SK-N-SH treated with all-trans-retinoic acid at 6 μM for 48 hours (cell line): ENCODE data around the gene SCIN.

Source experiments
- ATAC-seq: fragments of 200-7000 bp; cut with Tn5 transposase; 3 replicates; pipeline ENCODE4 v1.9.1; 2020; ENCODE audit warnings: mild to moderate bottlenecking, moderate library complexity
- ARNTL ChIP-seq: fragments of 450-650 bp; formaldehyde crosslinking; IDR thresholded peaks from 2 replicates; pipeline ENCODE4 v1.5.0; 2020; ENCODE audit warnings: low read depth, mild to moderate bottlenecking, moderate library complexity, borderline replicate concordance
- BACH2 ChIP-seq: fragments of 250-450 bp; sonication (Bioruptor Pico); IDR thresholded peaks from 2 replicates; pipeline ENCODE4 v1.9.0; 2021; ENCODE audit warnings: mild to moderate bottlenecking, borderline replicate concordance
- CREB5 ChIP-seq: fragments of 250-450 bp; sonication (Bioruptor Pico); IDR thresholded peaks from 2 replicates; pipeline ENCODE4 v1.5.1; 2020; ENCODE audit warnings: low read depth, mild to moderate bottlenecking, moderate library complexity
- CSDC2 ChIP-seq: fragments of 250-450 bp; sonication (Bioruptor Pico); IDR thresholded peaks from 2 replicates; pipeline ENCODE4 v1.5.0; 2020; ENCODE audit warnings: mild to moderate bottlenecking, moderate library complexity
- ESRRG ChIP-seq: fragments of 250-450 bp; sonication (Bioruptor Pico); IDR thresholded peaks from 2 replicates; pipeline ENCODE4 v1.6.1; 2021; ENCODE audit warnings: mild to moderate bottlenecking
- GLIS3 ChIP-seq: fragments of 250-450 bp; sonication (Bioruptor Pico); IDR thresholded peaks from 2 replicates; pipeline ENCODE4 v1.5.0; 2020; ENCODE audit warnings: mild to moderate bottlenecking, moderate library complexity
- ISL1 ChIP-seq: fragments of 250-450 bp; sonication (Bioruptor Pico); IDR thresholded peaks from 2 replicates; pipeline ENCODE4 v2.1.2; 2022; ENCODE audit warnings: mild to moderate bottlenecking, moderate library complexity
- POU6F1 ChIP-seq: fragments of 250-450 bp; sonication (Bioruptor Pico); IDR thresholded peaks from 2 replicates; pipeline ENCODE4 v1.8.0; 2021; ENCODE audit warnings: low read depth, mild to moderate bottlenecking, moderate library complexity, borderline replicate concordance
- PPARA ChIP-seq: fragments of 250-450 bp; sonication (Bioruptor Pico); IDR thresholded peaks from 2 replicates; pipeline ENCODE4 v1.5.0; 2020; ENCODE audit warnings: mild to moderate bottlenecking, borderline replicate concordance
- RARB ChIP-seq: fragments of 250-450 bp; sonication (Bioruptor Pico); IDR thresholded peaks from 2 replicates; pipeline ENCODE4 v1.8.0; 2021; ENCODE audit warnings: mild to moderate bottlenecking, moderate library complexity
- SNAI2 ChIP-seq: fragments of 250-450 bp; sonication (Bioruptor Pico); IDR thresholded peaks from 2 replicates; pipeline ENCODE4 v1.5.0; 2020; ENCODE audit warnings: mild to moderate bottlenecking, moderate library complexity
- TOX ChIP-seq: fragments of 250-450 bp; sonication (Bioruptor Pico); IDR thresholded peaks from 2 replicates; pipeline ENCODE4 v1.8.0; 2021; ENCODE audit warnings: mild to moderate bottlenecking, moderate library complexity, borderline replicate concordance
- ZFP3 ChIP-seq: fragments of 250-450 bp; sonication (Bioruptor Pico); IDR thresholded peaks from 2 replicates; pipeline ENCODE4 v1.5.0; 2020; ENCODE audit warnings: mild to moderate bottlenecking, moderate library complexity
- ZFP30 ChIP-seq: fragments of 450-650 bp; formaldehyde crosslinking; IDR thresholded peaks from 2 replicates; pipeline ENCODE4 v1.5.0; 2022; ENCODE audit warnings: mild to moderate bottlenecking, moderate library complexity
- ZNF565 ChIP-seq: fragments of 450-650 bp; formaldehyde crosslinking; conservative IDR thresholded peaks from 2 replicates; pipeline ENCODE4 v1.5.0; 2020; ENCODE audit warnings: low read depth, mild to moderate bottlenecking, moderate library complexity
- ZNF70 ChIP-seq: fragments of 450-650 bp; formaldehyde crosslinking; IDR thresholded peaks from 2 replicates; pipeline ENCODE4 v1.5.0; 2020; ENCODE audit warnings: mild to moderate bottlenecking, moderate library complexity
- ZNF8 ChIP-seq: fragments of 450-650 bp; formaldehyde crosslinking; IDR thresholded peaks from 2 replicates; pipeline ENCODE4 v1.5.0; 2020; ENCODE audit warnings: mild to moderate bottlenecking, moderate library complexity
- TF ChIP-seq, protein P1 (sequence below): fragments of 250-450 bp; sonication (Bioruptor Pico); IDR thresholded peaks from 2 replicates; pipeline ENCODE4 v1.5.1; 2021; ENCODE audit warnings: mild to moderate bottlenecking, moderate library complexity
- TF ChIP-seq, protein P2 (sequence below): fragments of 250-450 bp; sonication (Bioruptor Pico); IDR thresholded peaks from 2 replicates; pipeline ENCODE4 v1.5.0; 2020; ENCODE audit warnings: mild to moderate bottlenecking, moderate library complexity

SCIN gene

GRCh38 chr7:12653110-12653509 lies 82.6 kb downstream of the SCIN start:
- ATAC-seq: peak; percentile 55
- TF ChIP-seq ZNF70 (no peak), RARB (no peak), ISL1 (CRISPR knock-in tag) (peak; percentile 80), GLIS3 (CRISPR knock-in tag) (no peak), POU6F1 (CRISPR knock-in tag) (no peak), ZNF8 (CRISPR knock-in tag) (no peak)
- TF ChIP-seq, protein P1, sequence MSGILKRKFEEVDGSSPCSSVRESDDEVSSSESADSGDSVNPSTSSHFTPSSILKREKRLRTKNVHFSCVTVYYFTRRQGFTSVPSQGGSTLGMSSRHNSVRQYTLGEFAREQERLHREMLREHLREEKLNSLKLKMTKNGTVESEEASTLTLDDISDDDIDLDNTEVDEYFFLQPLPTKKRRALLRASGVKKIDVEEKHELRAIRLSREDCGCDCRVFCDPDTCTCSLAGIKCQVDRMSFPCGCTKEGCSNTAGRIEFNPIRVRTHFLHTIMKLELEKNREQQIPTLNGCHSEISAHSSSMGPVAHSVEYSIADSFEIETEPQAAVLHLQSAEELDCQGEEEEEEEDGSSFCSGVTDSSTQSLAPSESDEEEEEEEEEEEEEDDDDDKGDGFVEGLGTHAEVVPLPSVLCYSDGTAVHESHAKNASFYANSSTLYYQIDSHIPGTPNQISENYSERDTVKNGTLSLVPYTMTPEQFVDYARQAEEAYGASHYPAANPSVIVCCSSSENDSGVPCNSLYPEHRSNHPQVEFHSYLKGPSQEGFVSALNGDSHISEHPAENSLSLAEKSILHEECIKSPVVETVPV (CRISPR knock-in tag): no peak
- TF ChIP-seq, protein P2, sequence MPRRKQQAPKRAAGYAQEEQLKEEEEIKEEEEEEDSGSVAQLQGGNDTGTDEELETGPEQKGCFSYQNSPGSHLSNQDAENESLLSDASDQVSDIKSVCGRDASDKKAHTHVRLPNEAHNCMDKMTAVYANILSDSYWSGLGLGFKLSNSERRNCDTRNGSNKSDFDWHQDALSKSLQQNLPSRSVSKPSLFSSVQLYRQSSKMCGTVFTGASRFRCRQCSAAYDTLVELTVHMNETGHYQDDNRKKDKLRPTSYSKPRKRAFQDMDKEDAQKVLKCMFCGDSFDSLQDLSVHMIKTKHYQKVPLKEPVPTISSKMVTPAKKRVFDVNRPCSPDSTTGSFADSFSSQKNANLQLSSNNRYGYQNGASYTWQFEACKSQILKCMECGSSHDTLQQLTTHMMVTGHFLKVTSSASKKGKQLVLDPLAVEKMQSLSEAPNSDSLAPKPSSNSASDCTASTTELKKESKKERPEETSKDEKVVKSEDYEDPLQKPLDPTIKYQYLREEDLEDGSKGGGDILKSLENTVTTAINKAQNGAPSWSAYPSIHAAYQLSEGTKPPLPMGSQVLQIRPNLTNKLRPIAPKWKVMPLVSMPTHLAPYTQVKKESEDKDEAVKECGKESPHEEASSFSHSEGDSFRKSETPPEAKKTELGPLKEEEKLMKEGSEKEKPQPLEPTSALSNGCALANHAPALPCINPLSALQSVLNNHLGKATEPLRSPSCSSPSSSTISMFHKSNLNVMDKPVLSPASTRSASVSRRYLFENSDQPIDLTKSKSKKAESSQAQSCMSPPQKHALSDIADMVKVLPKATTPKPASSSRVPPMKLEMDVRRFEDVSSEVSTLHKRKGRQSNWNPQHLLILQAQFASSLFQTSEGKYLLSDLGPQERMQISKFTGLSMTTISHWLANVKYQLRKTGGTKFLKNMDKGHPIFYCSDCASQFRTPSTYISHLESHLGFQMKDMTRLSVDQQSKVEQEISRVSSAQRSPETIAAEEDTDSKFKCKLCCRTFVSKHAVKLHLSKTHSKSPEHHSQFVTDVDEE (CRISPR knock-in tag): no peak

DNA sequence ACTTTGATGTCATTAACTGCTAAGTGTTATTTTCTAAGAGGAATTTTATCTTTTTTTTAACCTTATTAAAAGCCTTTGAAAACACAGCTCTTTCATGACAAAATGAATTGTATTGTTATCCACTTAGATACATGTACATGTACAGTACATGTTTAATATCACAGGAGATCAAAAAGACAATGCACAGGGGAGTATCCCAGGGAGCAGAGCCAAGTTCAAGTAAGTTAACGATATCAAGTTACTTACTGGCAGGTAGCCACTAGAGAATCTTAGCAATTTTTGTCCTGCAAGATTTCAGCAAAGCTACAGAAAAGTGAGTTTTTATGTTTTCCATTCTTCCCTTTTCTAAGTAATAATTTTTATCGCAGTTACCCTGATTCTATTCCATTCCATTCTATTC lies 83.0 kb downstream of the SCIN start:
- TF ChIP-seq ISL1 (CRISPR knock-in tag) (peak; percentile 79), CREB5 (no peak)
- TF ChIP-seq, all 23 proteins: peak for 1
- ATAC-seq: peak; percentile 75

DNA sequence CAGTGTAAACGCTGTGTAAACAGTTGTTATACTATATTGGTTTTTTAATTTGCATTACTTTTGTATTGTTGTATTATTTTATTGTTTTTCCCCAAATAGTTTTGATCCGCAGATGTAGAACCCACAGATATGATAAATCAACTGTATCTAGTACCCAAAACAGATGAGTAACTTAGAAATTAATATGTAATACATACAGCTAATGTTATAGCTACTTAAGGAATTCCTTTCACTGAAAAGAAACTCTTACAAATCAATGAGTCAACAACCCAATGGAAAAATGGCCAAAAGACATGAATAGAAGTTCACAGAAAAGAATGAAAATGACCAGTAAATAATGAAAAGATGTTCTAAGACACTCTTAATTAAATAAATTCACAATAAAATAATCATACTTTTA lies 84.6 kb downstream of the SCIN start:
- no peak for TF ChIP-seq CSDC2 (CRISPR knock-in tag)
- TF ChIP-seq RARB: no peak
- no peak for TF ChIP-seq ARNTL (CRISPR knock-in tag)
- no peak for TF ChIP-seq SNAI2 (CRISPR knock-in tag)
- no peak for TF ChIP-seq ESRRG (CRISPR knock-in tag)
- no peak for TF ChIP-seq ZFP30 (CRISPR knock-in tag)
- TF ChIP-seq ZNF8 (CRISPR knock-in tag): no peak
- TF ChIP-seq GLIS3 (CRISPR knock-in tag): no peak
- no peak for TF ChIP-seq ZFP3 (CRISPR knock-in tag)
- TF ChIP-seq BACH2 (CRISPR knock-in tag): no peak
- TF ChIP-seq TOX (CRISPR knock-in tag): no peak
- TF ChIP-seq ZNF565 (CRISPR knock-in tag): no peak
- no peak for TF ChIP-seq ZNF70
- TF ChIP-seq CREB5: no peak
- TF ChIP-seq, protein P2 (CRISPR knock-in tag): no peak
- no peak for TF ChIP-seq PPARA
- ATAC-seq: no peak
